Measurements from ENCODE around the gene TMEM165. TPM values are rescaled to one million over a fixed set of nuclear protein-coding genes. Genes with fewer than 3 reads are reported as not detected.

TMEM165 gene
- total and polyA plus RNA-seq, 2 donors (not counting 1 experiment from before 2014, with no cell fraction given): 108 to 183 TPM

GRCh38 chr4:55354648-55355047, 41.1 kb upstream of the TMEM165 start:
- Histone ChIP-seq H3K27me3 (ENCODE audit: control insufficient read depth, insufficient read depth, low read length) (no peaks in the 10 kb centered on the region), H3K36me3 (ENCODE audit: control insufficient read depth, insufficient read depth, low read length) (no peaks in the 10 kb centered on the region), H3K4me2 (ENCODE audit: extremely low read depth, insufficient read depth, low read length) (no peak overlapping the region), H3K27ac (ENCODE audit: insufficient read depth, low read length) (no peak overlapping the region), H4K20me1 (ENCODE audit: control insufficient read depth, extremely low read depth, insufficient read depth, low read length) (no peaks in the 10 kb centered on the region), H3K9me3 (ENCODE audit: control insufficient read depth, insufficient read depth, low read depth, low read length) (no peaks in the 10 kb centered on the region), H3K9ac (ENCODE audit: insufficient read depth, low read length) (no peak overlapping the region), H3K4me1 (ENCODE audit: control insufficient read depth, extremely low read depth, insufficient read depth, low read length) (peaks cover 17% of the 10 kb centered on the region), H2AFZ (ENCODE audit: low read length) (no peak overlapping the region), H3K4me3 (replicated peaks in 1 of 4; ENCODE audit: control extremely low read depth in 1 of 4, insufficient read depth in 1 of 4, low read depth in 3 of 4, low read length in 4 of 4) (no peak overlapping the region), H3K79me2 (ENCODE audit: control insufficient read depth, insufficient read depth, low read length) (no peaks in the 10 kb centered on the region)
- DNase-seq (ENCODE audit: low read depth in 2 of 2): no peak
- TF ChIP-seq EZH2 (IDR thresholded peaks at IDR 0.05; ENCODE audit: low read length, missing control alignments) (no peak), CTCF (conservative IDR thresholded peaks at IDR 0.05 in 1 of 2, IDR thresholded peaks at IDR 0.05 in 1 of 2; ENCODE audit: low read depth in 1 of 2, low read length in 2 of 2) (no peak)

- DNase-seq (ENCODE audit: low read depth in 2 of 2): no peak
- H3K4me2 ChIP-seq (ENCODE audit: extremely low read depth, insufficient read depth, low read length): no peak overlapping the region
- TF ChIP-seq CTCF (conservative IDR thresholded peaks at IDR 0.05 in 1 of 2, IDR thresholded peaks at IDR 0.05 in 1 of 2; ENCODE audit: low read depth in 1 of 2, low read length in 2 of 2) (no peak), EZH2 (IDR thresholded peaks at IDR 0.05; ENCODE audit: low read length, missing control alignments) (no peak)
These were observed 40.2 kb upstream of the TMEM165 start for GRCh38 chr4:55355555-55355954.

GRCh38 chr4:55356991-55357461, 38.7 kb upstream of the TMEM165 start:
- no peaks in the 10 kb centered on the region for H3K9me3 ChIP-seq (ENCODE audit: control insufficient read depth, insufficient read depth, low read depth, low read length)

More at GRCh38 chr4:55355555-55355954, 40.2 kb upstream of the TMEM165 start:
- H3K4me1 ChIP-seq (ENCODE audit: control insufficient read depth, extremely low read depth, insufficient read depth, low read length): peaks cover 17% of the 10 kb centered on the region
- no peak overlapping the region for H3K4me3 ChIP-seq (replicated peaks in 1 of 4; ENCODE audit: control extremely low read depth in 1 of 4, insufficient read depth in 1 of 4, low read depth in 3 of 4, low read length in 4 of 4)
- H2AFZ ChIP-seq (ENCODE audit: low read length): no peak overlapping the region
- no peaks in the 10 kb centered on the region for H3K36me3 ChIP-seq (ENCODE audit: control insufficient read depth, insufficient read depth, low read length)
- H4K20me1 ChIP-seq (ENCODE audit: control insufficient read depth, extremely low read depth, insufficient read depth, low read length): no peaks in the 10 kb centered on the region
- H3K27me3 ChIP-seq (ENCODE audit: control insufficient read depth, insufficient read depth, low read length): no peaks in the 10 kb centered on the region
- H3K27ac ChIP-seq (ENCODE audit: insufficient read depth, low read length): no peak overlapping the region
- no peaks in the 10 kb centered on the region for H3K9me3 ChIP-seq (ENCODE audit: control insufficient read depth, insufficient read depth, low read depth, low read length)
- no peak overlapping the region for H3K9ac ChIP-seq (ENCODE audit: insufficient read depth, low read length)
- no peaks in the 10 kb centered on the region for H3K79me2 ChIP-seq (ENCODE audit: control insufficient read depth, insufficient read depth, low read length)

More at GRCh38 chr4:55356991-55357461, 38.7 kb upstream of the TMEM165 start:
- Histone ChIP-seq H3K4me1 (ENCODE audit: control insufficient read depth, extremely low read depth, insufficient read depth, low read length) (peaks cover 17% of the 10 kb centered on the region), H3K36me3 (ENCODE audit: control insufficient read depth, insufficient read depth, low read length) (no peaks in the 10 kb centered on the region), H3K27ac (ENCODE audit: insufficient read depth, low read length) (no peak overlapping the region), H3K4me2 (ENCODE audit: extremely low read depth, insufficient read depth, low read length) (no peak overlapping the region), H3K9ac (ENCODE audit: insufficient read depth, low read length) (no peak overlapping the region), H3K4me3 (replicated peaks in 1 of 4; ENCODE audit: control extremely low read depth in 1 of 4, insufficient read depth in 1 of 4, low read depth in 3 of 4, low read length in 4 of 4) (no peak overlapping the region), H3K27me3 (ENCODE audit: control insufficient read depth, insufficient read depth, low read length) (no peaks in the 10 kb centered on the region), H3K79me2 (ENCODE audit: control insufficient read depth, insufficient read depth, low read length) (no peaks in the 10 kb centered on the region), H4K20me1 (ENCODE audit: control insufficient read depth, extremely low read depth, insufficient read depth, low read length) (no peaks in the 10 kb centered on the region), H2AFZ (ENCODE audit: low read length) (no peak overlapping the region)
- TF ChIP-seq EZH2 (IDR thresholded peaks at IDR 0.05; ENCODE audit: low read length, missing control alignments) (no peak), CTCF (conservative IDR thresholded peaks at IDR 0.05 in 1 of 2, IDR thresholded peaks at IDR 0.05 in 1 of 2; ENCODE audit: low read depth in 1 of 2, low read length in 2 of 2) (no peak)
- peak; percentile 38 to 48 for DNase-seq (ENCODE audit: low read depth in 2 of 2)

All from fibroblast of lung (primary cell).